ENCODE data around the gene DPM3.
"Not testable (repeated sequence)": the region's sequence is repeated elsewhere in the genome, so short reads cannot be mapped to it uniquely, and the experiment has no call there.

The DPM3 gene, protein sequence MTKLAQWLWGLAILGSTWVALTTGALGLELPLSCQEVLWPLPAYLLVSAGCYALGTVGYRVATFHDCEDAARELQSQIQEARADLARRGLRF

DNA sequence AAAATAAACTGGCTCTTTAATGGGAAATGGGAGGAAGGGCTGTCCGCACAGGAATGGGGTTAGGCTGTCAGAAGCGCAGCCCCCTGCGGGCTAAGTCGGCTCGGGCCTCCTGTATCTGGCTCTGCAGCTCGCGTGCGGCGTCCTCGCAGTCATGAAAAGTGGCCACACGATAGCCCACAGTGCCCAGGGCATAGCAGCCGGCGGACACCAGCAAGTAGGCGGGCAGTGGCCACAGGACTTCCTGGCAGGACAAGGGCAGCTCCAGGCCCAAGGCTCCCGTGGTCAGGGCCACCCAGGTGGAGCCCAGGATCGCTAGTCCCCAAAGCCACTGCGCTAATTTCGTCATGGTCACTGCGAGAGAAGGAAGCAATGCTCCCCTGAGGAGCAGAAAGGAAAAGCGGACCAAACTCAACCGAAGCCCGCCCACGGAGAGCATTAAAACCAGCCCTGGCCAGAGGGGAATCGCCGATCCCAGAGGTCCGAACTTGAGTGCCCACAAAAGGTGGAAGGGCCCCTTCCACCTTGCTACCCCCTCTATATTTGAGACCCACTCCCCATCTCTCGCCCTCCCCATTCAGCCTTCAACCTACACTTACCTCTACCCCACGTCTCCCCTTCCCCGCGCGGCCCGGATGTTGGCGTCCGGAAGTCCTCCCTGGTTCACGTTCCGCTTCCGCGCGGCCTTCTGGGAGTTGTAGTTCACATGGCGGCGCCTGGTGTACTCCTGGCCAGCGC lies at the start of gene DPM3:
Gene DPM3 (minus strand): TSS at position 637 of the 735 bp plus-strand sequence. CDS start 291 bp downstream, at position 346.
- DNase-seq (ENCODE audit: low read depth) = peak; percentile 80

DNA sequence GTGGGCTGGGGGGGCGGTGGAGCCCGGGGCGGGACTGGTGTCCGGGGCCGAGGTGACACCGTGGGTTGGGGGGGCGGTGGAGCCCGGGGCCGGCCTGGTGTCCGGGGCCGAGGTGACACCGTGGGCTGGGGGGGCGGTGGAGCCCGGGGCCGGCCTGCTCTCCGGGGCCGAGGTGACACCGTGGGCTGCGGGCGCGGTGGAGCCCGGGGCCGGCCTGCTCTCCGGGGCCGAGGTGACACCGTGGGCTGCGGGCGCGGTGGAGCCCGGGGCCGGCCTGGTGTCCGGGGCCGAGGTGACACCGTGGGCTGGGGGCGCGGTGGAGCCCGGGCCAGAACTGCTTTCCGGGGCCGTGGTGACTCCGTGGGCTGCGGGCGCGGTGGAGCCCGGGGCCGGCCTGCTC lies 49.6 kb upstream of the DPM3 start:
- DNase-seq (ENCODE audit: low read depth) = not testable (repeated sequence)

DNA sequence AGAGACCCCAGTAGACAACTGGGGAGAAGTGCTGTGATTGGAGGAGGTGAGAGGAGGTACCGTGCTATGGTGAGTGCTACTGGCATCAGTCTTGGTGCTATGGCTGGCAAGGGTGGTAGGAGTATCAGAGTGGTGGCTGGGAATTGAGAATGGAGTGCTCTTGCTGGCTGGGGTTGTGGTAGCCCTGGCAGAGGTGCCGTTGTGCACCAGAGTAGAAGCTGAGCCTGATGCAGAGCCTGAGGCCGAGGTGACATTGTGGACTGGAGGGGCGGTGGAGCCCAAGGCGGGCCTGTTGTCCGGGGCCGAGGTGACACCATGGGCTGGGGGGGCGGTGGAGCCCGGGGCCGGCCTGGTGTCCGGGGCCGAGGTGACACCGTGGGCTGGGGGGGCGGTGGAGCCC lies 47.9 kb upstream of the DPM3 start:
- no peak for DNase-seq (ENCODE audit: low read depth)

DNA sequence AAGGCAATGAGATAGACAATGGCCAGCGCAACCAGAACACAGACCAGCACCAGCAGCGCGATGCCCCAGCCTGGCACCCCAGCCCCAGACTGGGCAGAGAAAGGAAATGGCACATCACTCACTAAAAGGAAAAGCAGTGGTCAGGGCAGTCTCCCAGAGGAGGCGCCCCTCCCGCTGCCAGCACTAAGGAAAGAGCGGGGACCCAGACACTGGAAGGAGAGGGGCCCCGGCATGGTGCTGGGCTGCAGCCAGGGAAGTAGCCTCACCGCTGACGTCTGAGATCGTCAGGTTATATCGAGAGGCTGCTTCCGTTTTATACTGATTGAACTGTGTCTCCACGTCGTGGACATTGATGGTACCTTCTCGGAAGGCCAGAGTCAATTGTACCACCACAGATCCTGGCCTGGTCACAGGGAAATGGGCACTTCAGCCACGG lies 47.1 kb upstream of the DPM3 start:
- DNase-seq (ENCODE audit: low read depth) = no peak

DNA sequence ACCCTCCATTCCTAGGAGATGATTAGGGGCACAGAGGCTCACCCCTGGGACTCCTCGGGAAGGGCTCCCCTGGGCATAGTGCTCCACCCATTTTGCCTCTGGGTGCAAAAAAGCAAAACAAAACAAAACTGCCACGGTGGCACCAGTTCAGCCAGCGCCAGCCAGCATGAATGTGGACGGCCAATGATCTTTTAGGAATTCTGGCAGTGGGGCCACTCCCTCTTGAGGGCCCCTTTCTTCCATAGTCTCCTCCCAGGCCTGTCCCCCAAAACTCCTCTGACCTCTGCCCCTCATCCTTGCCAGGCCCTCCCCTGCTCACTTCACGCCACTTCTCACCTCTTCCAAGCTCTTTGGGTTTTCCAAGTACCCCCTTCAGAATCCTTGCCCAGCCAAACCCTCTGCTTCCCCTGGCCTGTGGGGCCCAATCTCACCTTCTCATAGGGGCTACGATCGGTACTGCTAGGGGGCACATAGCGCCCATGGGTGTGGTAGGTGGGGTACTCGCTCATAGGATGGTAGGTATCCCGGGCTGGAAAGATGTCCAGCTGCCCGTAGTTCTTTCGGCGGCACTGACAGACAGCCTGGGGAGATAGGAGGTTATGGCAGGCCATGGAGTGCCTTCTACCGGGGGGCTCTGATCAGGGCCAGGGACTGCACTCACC lies 46.6 kb upstream of the DPM3 start:
- no peak for DNase-seq (ENCODE audit: low read depth)

DNA sequence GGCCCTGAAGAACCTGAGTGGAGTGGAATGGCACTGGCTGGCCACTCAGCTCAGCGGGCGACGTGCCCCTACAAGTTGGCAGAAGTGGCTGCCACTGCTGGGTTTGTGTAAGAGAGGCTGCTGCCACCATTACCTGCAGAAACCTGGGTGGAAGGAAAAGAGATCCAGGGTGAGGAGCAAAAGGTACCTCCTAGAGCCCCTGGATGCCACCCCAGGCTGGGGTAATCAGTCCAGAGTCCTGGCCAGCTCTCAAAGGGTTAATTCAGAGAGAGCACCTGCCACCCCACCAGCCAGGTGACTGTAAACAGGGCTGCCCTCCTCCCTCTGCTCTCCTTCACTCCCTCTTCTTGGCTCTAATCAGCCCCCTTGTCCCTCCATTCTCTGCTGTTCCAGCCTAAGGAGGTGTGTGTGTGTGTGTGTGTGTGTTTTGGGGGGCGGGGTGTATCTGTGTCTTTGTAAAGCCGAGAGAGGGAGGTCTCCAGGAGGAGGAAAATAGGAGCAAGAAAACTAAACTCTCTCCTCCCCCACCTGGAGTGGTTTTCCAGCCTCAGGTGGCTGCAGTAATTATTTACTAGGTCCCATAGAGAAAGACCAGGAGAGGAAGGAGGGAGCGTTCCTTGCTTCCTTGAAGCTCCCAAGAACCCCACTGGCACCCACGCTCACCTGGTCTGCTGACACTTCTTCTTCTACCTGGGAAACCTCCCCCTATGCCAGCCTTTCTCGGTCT lies 45.9 kb upstream of the DPM3 start:
- no peak for DNase-seq (ENCODE audit: low read depth)

DNA sequence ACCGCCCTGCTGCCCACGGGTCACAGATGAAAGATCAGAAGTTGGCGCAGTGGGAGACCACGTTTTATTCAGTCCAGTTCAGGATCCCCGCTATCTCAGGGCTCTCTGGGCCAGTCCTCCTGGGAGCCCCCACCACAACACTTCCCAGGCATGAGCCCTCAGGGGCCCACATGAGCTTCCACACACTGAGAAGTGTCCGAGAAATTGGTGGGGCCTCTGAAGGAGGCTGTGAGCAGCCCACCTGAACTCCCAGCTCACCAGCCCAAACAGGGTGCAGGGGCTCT lies 45.4 kb upstream of the DPM3 start:
- DNase-seq (ENCODE audit: low read depth) = no peak

DNA sequence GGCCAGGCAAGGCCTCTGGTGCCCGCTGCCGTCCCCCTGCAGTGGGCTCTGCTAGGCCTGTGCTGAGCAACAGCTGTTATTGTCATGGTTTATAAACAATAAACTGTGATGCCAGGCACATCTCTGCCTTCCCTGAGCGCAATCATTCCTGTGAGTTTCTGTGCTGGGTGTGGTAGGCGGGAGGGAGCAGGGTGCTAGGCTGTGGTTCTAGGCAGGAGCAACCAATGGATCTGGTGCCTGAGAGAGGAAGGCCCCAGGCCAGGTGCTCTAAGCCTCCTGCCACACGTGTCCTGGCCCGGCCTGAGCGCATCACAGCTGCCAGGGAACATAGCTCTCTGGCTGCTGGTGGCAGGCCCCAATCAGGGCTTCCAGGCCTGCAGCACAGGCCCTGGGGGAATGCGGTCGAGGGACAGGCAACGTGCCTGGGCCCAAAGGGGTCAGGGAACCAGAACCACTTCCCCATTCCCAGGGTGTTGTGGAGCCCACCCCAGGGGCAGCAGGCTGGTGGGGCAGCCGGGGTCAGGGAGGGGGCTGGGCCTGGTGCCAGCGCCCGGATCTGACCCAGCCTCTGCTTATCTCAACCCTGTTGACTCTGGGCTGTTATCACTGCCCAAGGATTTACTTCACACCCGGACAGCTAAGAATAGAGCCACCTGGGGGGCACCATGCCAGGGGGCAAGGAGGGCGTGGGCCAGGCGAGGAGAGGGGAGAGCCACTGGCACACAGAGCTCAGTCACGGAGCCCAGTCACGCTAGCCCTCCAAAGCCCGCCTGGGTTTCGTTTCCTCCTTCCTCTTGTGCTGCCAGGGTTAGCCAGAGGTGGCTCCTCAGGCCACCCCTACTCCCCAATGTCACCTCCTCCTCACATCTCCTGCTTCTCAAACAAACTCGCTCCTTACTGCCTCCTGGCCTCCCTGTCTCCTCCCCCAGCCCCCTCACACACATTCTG lies 44.8 kb upstream of the DPM3 start:
- DNase-seq (ENCODE audit: low read depth) = no peak

DNA sequence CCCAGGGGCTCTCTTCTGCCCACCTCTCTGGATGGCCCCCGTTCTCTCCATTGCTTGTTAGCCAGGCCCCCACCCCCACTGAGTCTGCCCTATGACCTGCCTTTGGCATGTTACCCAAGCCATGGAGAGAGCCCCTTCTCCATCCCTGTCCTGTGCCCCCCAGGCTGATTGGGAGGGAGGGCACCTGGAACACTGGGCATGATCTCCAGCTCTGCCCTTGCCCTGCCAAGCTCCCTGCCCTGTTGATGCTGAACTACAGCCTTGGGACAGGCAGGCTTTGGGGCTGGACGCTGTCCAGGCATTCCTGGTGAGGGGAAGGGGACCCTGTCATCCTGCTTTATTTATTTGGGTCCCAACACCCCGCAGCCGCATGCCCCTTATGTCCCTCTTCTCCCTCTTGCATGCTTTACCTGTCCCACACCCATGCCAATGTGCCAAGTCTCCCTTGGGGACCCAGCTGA lies 44.0 kb upstream of the DPM3 start:
- DNase-seq (ENCODE audit: low read depth) = no peak

DNA sequence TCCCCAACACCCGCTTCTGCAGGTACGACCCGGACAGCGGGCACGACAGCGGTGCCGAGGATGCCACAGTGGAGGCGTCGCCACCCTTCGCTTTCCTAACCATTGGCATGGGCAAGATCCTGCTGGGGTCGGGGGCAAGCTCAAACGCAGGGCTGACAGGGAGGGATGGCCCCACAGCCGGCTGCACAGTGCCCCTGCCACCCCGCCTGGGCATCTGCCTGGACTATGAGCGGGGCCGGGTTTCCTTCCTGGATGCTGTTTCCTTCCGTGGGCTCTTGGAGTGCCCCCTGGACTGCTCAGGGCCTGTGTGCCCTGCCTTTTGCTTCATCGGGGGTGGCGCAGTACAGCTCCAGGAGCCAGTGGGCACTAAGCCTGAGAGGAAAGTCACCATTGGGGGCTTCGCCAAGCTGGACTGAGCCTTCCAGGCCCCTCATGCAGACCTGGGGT lies 43.5 kb upstream of the DPM3 start:
- DNase-seq (ENCODE audit: low read depth) = no peak

DNA sequence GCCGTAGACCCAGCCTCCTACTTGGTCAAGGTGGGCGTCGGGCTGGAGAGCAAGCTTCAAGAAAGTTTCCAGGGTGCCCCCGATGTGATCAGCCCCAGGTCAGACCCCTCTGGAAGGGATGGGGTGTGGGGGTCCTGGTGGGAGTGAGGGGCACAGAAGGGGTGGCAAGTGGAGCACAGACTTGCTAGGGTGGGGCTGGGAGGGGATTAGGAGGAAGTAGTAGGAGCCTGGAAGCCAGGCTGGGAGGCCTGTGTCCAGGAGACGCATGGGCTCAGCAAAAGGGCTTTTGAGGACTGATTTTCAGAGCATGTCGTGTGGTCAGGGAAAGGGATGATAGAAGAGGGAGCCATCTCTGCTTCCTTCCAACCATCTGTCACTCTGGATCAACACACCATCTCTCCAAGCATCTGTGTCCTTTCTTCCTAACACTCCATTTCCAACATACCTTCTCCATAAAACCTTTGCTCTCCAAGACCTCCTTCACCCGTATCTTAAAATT lies 41.8 kb upstream of the DPM3 start:
- no peak for DNase-seq (ENCODE audit: low read depth)

DNA sequence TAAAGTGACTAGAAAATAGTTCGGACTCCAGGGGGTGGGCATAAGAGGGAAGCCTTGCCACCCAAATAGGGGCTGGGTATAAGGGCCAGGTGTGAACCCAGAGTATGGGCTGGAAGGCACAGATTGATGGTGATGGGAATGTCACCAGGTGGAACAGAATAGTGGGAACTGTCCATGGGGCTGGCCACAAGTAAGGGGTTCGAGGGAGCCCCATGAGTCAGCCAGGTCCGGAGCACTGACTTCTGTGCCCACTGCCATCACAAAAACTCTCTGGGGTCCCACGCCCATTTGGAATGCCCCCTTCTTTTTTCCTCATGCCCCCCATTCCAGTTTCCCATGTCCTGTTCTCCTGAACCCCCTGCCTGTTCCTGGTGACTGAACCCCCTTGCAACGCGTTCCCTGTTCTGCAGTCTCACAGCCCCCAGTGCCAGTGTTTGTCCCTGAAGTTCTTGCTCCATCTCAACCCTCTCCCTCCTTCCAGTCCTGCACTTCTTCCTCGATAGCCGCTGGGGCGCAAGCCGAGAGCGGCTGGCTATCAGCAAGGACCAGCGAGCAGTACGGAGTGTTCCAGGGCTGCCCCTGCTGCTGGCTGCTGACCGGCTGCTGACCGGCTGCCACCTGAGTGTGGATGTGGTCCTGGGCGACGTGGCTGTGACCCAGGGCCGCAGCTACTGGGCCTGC lies 41.2 kb upstream of the DPM3 start:
- no peak for DNase-seq (ENCODE audit: low read depth)

DNA sequence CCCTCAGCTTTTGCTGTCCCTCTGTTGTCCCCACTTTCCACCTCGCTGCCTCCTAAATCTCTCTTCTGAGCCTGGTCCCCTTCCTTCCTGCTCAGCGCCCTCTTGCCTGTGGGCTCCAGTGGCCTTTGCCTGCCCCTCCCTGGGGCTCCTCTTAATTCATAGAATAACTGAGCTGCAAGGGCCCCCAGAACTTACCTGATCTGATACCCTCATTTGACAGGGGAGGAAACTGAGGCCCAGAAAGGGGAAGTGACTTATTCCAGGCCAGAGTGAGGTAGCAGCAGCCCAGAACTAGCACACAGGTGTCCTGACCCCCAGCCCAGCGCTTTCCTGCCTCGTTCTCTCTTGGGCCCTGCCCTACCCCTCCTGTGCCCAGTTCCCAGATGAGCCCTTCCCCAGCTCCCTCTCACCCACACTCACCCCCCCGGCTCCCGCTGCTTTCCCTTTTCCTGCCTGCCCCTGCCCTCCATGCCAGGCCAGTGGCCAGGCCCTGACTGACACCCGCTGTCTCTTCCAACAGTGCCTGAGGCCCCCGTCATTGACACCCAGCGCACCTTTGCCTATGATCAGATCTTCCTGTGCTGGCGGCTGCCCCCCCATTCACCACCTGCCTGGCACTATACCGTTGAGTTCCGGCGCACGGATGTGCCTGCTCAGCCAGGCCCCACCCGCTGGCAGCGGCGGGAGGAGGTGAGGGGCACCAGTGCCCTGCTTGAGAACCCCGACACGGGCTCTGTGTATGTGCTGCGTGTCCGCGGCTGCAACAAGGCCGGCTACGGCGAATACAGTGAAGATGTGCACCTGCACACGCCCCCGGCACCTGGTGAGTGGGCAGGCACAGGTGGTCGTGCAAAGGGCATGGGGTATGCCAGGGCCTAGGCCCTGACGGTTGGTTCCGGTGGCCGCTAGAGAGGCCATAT lies 39.0 kb upstream of the DPM3 start:
- DNase-seq (ENCODE audit: low read depth) = no peak

DNA sequence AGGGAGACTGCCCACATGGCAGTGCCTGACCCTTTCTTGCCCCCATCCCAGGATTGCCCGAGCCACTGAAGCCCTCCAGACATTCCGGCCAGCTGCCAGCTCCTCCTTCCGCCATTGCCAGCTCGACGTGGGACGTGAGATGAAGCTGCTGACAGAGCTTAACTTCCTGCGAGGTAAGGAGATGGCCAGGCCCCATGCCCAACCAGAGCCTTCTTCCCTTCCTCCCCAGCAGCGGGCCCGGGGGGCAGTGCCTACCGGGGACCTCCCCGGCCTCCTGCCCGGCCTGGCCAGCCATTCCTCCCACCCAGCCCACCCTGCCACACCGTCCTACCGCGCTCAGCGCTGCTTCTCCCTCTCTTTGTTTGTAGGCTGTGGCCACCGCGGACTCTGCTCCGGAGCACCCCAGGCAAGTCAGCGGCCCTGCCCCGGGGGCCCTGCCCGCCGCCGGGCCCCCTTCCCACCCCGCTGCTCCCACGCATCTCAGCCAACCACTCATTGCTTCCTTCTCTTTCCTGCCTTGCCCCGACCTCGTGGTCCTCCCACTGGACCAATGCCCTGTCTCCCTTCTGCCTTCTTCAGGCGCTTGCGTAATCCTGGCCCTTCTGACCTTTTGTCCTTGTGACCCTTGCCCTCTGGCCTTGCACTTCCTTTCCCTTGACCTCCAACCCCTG lies 38.2 kb upstream of the DPM3 start:
- no peak for DNase-seq (ENCODE audit: low read depth)

DNA sequence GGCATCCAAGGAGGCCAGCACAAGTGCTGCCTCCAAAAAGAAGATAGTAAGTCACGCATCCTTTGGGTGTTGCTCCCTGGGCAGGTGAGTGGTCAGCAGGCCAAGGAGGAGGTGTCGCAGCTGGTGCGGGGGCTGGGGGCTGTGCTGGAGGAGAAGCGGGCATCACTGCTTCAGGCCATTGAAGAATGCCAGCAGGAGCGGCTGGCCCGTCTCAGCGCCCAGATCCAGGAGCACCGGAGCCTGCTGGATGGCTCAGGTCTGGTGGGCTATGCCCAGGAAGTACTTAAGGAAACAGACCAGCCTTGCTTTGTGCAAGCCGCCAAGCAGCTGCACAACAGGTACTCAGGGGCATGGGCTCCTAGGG lies 37.6 kb upstream of the DPM3 start:
- DNase-seq (ENCODE audit: low read depth) = no peak

DNA sequence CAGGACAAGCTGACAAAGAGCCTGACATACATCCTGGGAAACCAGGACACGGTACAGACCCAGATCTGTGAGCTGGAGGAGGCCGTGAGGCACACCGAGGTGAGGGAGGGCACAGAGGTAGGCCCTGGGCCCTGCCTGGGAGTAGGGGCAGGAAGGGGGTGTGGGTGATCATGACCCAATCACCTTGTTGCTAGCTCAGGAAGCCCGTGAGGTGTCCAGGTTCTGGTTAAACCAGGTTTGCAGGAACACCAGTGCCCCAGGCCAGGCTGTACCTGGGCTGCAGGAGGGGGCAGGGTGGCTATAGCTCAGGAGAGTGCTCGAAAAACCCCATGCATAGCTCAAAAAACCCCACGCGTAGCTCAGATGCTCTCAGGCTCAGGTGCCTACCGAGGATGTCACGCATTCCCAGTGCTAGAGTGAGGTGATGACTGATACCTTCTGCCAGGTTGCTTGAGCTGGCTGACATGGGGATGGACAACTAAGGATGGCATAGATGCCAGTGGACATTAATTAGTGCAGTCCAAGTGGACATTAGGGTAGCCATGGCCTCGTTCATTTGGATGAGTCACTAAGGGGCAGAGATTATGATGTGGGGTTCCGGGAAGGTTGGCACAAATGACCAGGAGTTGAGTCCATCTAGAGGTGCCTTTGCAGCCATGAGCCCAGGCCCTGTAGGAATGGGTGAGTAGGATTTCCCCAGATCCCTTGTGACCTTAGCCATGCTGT lies 37.0 kb upstream of the DPM3 start:
- DNase-seq (ENCODE audit: low read depth) = no peak

DNA sequence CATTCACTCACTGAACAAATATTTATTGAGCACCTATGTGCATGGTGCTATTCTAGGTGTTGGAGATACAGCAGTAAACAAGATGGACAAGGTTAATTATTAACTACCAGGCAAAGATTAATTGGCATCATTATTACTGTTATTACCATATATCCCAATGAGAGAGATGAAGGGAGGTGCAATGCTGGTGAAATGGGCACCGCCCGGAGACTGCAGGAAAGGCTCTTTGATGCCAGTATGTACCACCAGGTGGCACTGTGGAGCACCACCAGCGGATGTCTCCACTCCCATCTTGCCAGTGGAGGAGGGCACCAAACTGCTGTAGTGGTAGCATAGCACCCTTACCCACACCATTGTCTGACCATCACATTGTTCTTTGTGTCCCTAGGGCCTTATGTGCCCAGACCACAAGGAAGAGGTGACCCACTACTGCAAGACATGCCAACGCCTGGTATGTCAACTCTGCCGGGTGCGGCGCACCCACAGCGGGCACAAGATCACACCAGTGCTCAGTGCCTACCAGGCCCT lies 36.3 kb upstream of the DPM3 start:
- DNase-seq (ENCODE audit: low read depth) = peak; percentile 66

DNA sequence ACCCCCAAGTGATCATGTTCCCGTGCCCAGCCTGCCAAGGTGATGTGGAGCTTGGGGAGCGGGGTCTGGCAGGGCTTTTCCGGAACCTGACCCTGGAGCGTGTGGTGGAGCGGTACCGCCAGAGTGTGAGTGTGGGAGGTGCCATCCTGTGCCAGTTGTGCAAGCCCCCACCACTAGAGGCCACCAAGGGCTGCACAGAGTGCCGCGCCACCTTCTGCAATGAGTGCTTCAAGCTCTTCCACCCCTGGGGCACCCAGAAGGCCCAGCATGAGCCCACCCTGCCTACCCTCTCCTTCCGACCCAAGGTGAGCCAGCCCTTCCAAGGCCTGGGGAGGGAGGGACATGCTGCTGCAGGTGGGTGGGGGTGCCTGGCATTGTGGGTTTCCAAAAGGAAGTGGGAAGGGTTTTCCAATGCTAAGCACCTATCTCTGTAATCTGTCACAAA lies 35.6 kb upstream of the DPM3 start:
- no peak for DNase-seq (ENCODE audit: low read depth)

Data from stimulated activated CD8-positive, alpha-beta memory T cell treated with anti-CD3 and anti-CD28 coated beads, Interleukin-12 subunit alpha, Interleukin-12 subunit beta, amount 100 ng/mL, for 4 hours (primary cell).